ENCODE results near the gene EIF2B1.
A peak's percentile ranks its signal among the peaks of the same experiment; 100 is the strongest.

EIF2B1 gene

GRCh38 chr12:123633379-123634141 is at the start of gene EIF2B1, which contains the start of gene GTF2H3:
TSS of gene EIF2B1 (minus strand) at chr12:123633686. CDS start at chr12:123633557, 129 bp downstream.
TSS of gene GTF2H3 (plus strand) at chr12:123633829. CDS start at chr12:123633860, 31 bp downstream.
- peak; percentile 94 for DNase-seq (ENCODE audit: low read depth in 2 of 2)

DNA sequence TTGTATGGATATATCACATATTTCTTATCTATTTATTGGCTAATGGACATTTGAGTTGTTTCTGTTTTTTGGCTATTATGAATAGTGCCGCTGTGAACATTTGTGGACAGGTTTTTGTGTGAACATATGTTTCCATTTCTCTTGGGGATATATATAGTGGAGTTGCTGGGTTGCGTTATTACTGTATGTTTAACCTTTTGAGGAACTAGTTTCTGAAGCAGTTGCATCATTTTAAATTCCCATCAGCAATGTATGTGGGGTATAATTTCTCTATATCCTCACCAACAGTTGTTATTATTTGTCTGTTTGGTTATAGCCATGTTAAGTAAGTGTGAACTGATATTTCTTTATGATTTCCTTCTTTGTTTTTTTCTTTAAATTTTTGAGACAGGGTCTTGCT is 48.1 kb upstream of the EIF2B1 start:
- DNase-seq (ENCODE audit: low read depth in 2 of 2) = no peak

DNA sequence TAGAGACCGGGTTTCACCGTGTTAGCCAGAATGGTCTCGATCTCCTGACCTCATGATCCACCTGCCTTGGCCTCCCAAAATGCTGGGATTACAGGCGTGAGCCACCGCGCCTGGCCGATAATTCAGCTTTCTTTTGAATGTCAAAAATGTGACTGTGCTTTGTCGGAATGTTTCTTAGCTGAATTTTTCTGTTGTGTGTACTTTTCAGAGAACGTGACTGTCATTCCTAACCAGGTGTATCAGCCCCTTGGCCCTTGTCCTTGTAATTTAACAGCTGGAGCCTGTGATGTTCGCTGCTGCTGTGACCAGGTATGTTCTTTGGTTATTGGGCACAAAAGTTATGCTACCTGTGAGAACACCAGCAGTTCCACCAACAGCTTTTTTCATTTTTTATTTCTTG is 45.5 kb upstream of the EIF2B1 start:
- DNase-seq (ENCODE audit: low read depth in 2 of 2) = no peak

DNA sequence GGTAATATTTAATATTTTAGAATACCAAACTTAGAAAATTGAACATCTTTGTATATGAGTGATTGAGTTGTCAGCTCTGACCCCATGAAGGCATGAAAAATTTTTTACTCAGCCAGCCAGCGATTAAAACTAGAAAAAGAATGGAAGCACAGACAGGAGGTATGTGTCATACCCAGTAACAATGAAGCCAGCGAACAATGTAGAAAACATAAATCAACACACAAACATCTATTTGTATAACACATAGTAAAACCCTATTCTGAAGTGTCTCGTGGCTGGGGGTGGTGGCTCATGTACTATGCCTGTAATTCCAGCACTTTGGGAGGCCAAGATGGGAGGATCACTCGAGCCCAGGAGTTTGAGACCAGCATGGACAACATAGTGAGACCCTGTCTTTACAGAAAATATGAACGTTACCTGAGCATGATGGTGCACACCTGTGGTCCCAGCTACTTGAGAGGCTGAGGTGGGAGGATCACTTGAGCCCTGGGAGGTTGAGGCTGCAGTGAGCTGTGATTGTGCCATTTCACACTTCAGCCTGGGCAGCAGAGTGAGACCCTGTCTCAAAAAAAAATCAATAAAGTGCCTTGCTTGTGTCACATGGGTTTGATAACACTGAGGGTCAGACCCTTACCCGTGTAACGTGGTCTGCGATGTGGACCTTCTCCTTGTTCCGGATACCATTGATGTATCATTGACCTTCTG is 43.3 kb upstream of the EIF2B1 start:
- no peak for DNase-seq (ENCODE audit: low read depth in 2 of 2)

GRCh38 chr12:123675436-123675835 is 42.0 kb upstream of the EIF2B1 start:
- no peak for DNase-seq (ENCODE audit: low read depth in 2 of 2)

- DNase-seq (ENCODE audit: low read depth in 2 of 2) = no peak
These were observed 38.4 kb upstream of the EIF2B1 start for GRCh38 chr12:123671876-123672275.

DNA sequence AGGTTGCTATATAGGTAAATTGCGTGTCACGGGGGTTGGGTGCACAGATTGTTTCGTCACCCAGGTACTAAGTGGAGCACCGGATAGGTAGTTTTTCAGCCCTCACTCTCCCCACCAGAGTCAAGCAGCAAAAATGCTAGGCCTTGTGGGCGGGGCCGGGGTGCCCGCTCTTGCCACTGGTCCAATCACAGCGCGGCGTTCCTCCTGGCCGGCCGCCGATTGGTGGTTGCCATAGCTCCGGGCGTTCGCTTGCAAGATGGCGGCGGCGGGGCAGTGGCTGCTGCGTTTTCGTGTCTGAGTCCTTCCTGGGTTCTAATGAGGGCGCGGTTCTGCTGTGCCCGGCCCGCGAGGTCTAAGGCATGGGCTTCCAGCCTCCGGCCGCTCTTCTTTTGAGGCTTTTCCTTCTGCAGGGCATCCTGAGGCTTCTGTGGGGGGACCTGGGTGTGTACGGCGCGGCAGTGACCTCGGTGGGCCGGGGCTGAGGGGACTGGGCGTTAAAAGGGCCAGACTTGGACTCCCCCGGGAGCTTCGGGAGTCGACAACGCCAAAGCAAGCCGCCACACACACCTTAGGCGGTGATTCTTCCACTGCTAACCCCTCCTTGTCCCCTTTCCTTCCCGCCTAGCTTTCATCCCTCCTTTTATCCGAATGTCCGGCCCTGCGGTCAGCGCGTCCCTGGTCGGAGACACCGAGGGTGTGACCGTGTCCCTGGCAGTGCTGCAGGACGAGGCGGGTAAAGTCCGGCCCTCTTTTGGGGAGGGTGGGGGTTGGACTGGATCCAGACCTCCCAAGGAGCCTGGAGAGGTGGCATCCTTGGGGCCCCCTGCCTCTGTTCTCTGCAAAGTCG is 37.6 kb upstream of the EIF2B1 start, which contains the start of gene TCTN2:
TSS of gene TCTN2 (plus strand) at position 232 of the 847 bp plus-strand sequence. CDS start at position 360, 128 bp downstream.
- peak; percentile 80 to 89 for DNase-seq (ENCODE audit: low read depth in 2 of 2)

GRCh38 chr12:123667771-123668170 is 34.3 kb upstream of the EIF2B1 start:
- no peak for DNase-seq (ENCODE audit: low read depth in 2 of 2)

DNA sequence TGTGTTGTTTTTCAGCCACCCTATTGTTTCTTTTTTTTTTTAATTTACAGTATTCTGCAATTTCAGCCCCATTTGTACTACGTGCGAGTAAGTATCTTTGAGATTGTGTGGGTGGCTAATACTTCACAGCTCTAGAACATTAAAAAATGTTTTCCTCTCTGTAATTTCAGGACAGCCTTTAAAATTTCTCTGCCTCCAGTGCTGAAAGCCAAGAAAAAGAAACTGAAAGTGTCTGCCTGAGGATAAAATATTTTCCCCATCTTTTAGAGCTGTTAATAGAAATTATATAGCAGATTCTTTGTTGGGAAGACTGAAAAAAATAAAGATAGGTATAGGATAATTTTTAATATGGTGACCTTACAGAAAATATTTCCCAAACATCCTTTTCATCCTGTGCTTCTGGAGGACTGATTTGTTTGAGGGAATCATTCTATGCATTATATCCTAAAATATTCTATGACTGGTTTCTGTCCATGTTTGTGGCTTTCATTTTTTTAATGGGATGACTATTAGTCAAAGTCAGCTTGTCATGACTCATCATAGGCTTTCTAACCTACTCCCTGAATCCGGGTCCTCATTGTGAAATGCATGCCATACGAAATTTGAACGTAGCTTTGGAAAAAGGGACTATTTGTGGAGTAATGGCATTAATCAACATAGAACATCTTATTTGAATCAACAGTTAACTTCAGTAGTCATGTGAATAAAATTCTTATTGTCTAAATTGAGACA is 26.7 kb upstream of the EIF2B1 start:
- no peak for DNase-seq (ENCODE audit: low read depth in 2 of 2)

GRCh38 chr12:123657211-123657610 is 23.7 kb upstream of the EIF2B1 start:
- DNase-seq (ENCODE audit: low read depth in 2 of 2) = no peak

DNA sequence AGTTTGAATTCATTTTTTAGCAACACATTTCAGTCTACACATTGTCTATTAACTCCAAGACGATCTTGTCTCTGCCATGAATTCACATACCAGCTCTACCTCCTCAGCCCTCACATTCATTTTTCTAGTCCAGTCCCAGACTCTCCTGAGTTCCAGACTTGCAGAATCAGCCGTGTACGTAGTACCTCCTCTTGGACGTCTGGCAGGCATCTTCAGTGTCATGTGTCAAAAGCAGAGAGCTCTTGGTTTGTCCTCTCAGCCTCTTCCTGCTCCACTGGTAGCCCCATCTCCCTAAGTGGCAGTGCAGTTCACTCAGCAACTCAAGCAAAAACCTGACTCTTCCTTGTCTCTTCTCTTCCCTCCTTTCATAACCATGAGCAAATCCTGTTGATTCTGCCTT is 22.9 kb upstream of the EIF2B1 start:
- DNase-seq (ENCODE audit: low read depth in 2 of 2) = no peak

DNA sequence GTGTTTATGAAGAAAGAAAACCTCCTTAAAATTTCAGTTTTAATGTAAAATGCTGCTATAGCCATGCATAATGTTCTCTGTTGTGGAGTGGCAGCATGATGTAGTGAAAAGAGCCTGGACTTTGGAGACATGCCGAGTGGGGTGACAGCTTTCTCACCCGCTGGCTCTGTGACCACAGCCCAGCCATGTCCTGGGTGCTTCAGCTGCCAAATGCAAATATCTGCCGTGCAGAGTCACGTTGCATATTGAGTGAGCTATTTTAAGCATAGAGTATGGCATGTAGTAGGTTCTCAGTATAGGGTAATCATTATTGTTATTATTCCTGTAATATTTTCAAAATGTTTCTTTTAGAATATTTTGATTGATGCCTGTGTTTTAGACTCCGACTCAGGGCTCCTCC is 21.9 kb upstream of the EIF2B1 start:
- no peak for DNase-seq (ENCODE audit: low read depth in 2 of 2)

DNA sequence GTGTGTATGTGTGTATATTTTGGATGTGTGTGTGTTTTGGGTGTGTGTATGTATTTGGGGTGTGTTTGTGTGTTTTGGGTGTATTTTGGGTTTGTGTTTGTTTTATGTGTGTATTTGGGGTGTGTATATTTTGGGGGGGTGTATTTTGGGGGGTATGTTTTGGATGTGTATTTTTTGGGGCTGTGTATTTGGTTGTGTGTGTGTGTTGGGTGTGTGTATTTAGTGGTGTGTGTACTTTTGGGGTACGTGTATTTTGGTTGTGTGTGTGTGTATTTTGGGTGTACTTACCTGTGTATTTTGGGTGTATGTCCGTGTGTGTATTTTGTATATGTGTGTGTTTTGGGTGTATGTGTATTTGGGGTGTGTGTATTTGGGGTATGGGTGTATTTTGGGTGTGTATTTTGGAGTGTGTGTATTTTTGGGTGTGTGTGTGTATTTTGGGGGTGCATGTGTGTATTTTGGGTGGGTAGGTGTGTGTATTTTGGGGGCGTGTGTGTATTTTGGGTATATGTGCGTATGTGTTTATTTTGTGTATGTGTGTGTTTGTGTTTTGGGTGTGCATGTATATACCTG is 20.7 kb upstream of the EIF2B1 start:
- DNase-seq (ENCODE audit: low read depth in 2 of 2) = no peak

- no peak for DNase-seq (ENCODE audit: low read depth in 2 of 2)
These were observed 14.9 kb upstream of the EIF2B1 start for GRCh38 chr12:123648401-123648800.

- DNase-seq (ENCODE audit: low read depth in 2 of 2) = no peak
These were observed 12.4 kb upstream of the EIF2B1 start for GRCh38 chr12:123645878-123646277.

- no peak for DNase-seq (ENCODE audit: low read depth in 2 of 2)
These were observed 11.9 kb upstream of the EIF2B1 start for GRCh38 chr12:123645380-123645779.

- DNase-seq (ENCODE audit: low read depth in 2 of 2) = no peak
These were observed 10.4 kb upstream of the EIF2B1 start for GRCh38 chr12:123643911-123644310.

- DNase-seq (ENCODE audit: low read depth in 2 of 2) = no peak
These were observed 666 bp upstream of the EIF2B1 start for GRCh38 chr12:123634142-123634561.

DNA sequence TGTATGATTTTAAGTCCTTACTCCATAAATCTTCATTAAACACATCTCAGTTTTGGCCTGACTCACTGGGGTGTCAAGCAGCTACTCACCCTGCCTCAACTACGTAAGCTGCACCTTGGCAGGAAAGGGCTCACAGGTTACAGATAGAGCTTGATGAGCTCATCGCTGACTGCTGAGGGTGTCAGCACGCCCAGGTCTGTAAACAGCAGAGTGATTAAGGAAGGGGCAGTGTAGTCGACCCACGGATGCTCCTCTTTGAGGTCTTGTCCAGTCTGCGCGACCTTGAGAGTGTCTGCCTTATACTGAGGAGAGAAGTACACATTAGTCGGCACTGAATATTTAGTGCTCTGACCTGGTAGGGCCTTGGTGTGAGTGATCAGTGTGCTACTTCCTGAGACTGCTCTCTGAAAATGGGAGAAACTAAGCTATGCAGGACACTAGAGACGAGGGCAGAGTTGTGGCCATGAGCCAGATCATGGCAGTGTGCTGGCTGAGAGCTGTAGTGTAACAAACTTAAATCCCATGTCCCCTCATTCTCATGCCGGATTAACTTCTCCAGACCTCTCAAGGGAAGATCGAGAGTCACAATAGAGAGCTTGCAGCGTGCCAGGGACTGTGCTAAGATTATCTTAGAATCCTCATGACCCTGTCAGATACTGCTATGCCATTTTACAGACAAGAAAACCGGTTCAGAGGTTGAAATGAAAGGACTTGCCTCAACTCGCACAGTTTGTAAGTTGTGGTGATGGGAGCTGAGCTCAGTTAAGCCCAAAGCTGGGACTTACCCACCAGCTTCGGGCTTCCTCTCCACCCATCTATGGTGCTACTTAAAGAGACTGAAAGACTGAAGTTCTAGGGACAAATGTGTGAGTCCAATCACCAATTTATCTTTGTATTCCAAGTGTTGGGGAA is 11.6 kb downstream of the EIF2B1 start:
- DNase-seq (ENCODE audit: low read depth in 2 of 2) = no peak

DNA sequence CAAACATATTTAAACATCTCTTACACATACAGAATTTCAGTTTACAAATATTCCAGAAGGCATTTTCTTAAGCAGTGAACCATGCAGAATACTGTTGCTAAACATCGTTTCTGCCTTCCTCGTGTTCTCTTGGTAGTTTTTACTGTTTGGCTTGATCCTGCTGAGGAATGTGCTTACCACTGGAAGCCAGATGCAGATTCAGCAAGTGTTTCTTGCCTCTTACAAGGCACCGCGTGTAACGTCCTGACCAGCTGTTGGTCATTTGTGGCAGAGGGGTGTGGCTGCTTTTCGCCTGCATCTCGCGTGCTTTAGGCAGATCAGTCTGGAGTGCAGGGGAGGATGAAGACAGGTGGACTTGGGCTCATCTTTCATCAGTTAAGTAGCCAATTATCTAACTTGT is 12.4 kb downstream of the EIF2B1 start:
- DNase-seq (ENCODE audit: low read depth in 2 of 2) = no peak
